ENCODE measurements around the gene TNRC6C. TPM values are rescaled to one million over a fixed set of nuclear protein-coding genes. Genes with fewer than 3 reads are reported as not detected.

Gene TNRC6C
- total RNA-seq, 4 donors from 2014 or later = 9.1 to 32.7 (median 14.3) TPM

GRCh38 chr17:78147315-78147998 is 189.0 kb downstream of the TNRC6C start:
- no peak overlapping the region for H3K4me3 ChIP-seq (replicated peaks in 1 of 3)
- peaks cover 20 to 23% of the 10 kb centered on the region in 2 donors for H3K4me1 ChIP-seq
- no peak for DNase-seq

GRCh38 chr17:78148286-78149016 is 189.9 kb downstream of the TNRC6C start:
- no peak for DNase-seq
- no peak overlapping the region for H3K27ac ChIP-seq
- H3K4me1 ChIP-seq = peaks cover 20% of the 10 kb centered on the region in 2 donors
- intact Hi-C loops (cut with DNase I) = no loop called here
- no peaks in the 10 kb centered on the region for H3K9me3 ChIP-seq
- H3K27me3 ChIP-seq = no peaks in the 10 kb centered on the region
- no peak for TF ChIP-seq CTCF (IDR thresholded peaks at IDR 0.05)
- TF ChIP-seq POLR2A (IDR thresholded peaks at IDR 0.05) = no peak
- H3K4me3 ChIP-seq (replicated peaks in 1 of 3) = no peak overlapping the region
- 75 to 79% methylated on average over 14 of the region's 14 CpGs for WGBS, 2 donors
- H3K36me3 ChIP-seq = no peaks in the 10 kb centered on the region

More at GRCh38 chr17:78147315-78147998, 189.0 kb downstream of the TNRC6C start:
- 77 to 79% methylated on average over 8 of the region's 8 CpGs for WGBS, 2 donors
- H3K27me3 ChIP-seq = no peaks in the 10 kb centered on the region
- TF ChIP-seq POLR2A (IDR thresholded peaks at IDR 0.05) (no peak), CTCF (IDR thresholded peaks at IDR 0.05) (no peak)
- intact Hi-C loops (cut with DNase I) = no loop called here
- H3K27ac ChIP-seq = no peak overlapping the region
- no peaks in the 10 kb centered on the region for H3K36me3 ChIP-seq
- H3K9me3 ChIP-seq = no peaks in the 10 kb centered on the region

DNA sequence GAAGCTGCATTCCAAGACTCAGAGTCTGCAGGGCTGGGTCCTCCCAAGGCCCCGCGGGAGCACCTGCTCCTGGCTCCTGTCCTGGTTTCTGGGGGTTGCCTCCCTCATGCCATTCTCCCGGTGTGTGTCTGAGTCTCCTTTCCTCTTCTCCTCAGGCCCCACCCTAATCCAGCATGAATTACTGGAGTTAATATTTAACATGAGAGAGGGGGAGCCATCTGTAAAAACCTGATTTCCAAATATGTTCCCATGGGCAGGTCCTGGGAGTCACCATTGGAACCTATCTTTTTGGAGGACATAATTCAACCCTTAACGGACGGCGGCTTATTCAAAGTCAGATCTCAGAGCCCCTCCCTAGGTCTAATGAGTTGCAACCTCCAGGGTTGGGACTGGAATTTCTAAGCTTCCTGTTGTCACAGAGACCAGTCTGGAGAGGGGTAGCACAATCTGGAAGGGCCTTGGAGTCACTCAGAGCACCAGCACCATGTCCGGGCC is 193.1 kb downstream of the TNRC6C start:
- intact Hi-C loops (cut with DNase I) = no loop called here
- no peak overlapping the region for H3K27ac ChIP-seq
- no peaks in the 10 kb centered on the region for H3K27me3 ChIP-seq
- TF ChIP-seq CTCF (IDR thresholded peaks at IDR 0.05) (no peak), POLR2A (IDR thresholded peaks at IDR 0.05) (no peak)
- DNase-seq = no peak
- H3K9me3 ChIP-seq = no peaks in the 10 kb centered on the region
- H3K4me3 ChIP-seq (replicated peaks in 1 of 3) = no peak overlapping the region
- H3K4me1 ChIP-seq = no peaks in the 10 kb centered on the region
- H3K36me3 ChIP-seq = no peaks in the 10 kb centered on the region
- 59 to 61% methylated on average over 7 of the region's 7 CpGs for WGBS, 2 donors

DNA sequence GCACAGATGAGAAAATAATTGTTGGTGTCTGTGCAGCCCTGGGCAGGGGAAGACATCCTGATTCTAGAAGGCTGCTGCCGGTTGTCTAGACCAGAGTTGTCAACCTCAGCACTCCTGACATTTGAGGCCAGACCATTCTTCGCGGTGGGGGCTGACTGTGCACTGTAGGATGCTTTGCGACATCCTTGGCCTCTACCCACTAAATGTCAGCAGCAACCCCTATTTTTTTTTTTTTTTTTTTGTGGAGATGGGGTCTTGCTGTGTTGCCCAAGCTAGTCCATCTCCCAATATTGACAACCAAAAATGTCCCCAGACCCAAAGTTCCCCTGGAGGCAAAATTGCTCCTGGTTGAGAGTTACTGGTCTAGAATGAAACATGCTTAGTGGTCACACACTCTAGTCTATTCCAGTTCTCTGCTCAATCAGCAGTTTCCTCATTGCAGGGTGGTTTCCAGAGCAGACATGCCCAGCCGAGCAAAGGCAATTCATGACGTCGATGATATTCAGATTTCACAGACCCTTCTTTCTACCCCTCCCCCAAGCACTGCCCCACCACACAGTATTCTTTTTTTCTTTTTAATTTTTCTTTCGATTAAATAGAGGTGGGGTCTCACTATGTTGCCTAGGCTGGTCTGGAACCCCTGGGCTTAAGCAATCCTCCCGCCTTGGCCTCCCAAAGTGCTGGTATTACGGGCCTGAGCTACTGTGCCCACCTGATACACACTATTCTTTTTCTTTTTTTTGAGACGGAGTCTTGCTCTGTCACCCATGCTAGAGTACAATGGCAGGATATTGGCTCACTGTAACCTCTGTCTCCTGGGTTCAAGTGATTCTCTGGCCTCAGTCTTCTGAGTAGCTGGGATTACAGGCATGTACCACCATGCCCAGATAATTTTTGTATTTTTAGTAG is 196.7 kb downstream of the TNRC6C start:
- Histone ChIP-seq H3K9me3 (no peaks in the 10 kb centered on the region), H3K4me3 (replicated peaks in 1 of 3) (no peak overlapping the region), H3K4me1 (no peaks in the 10 kb centered on the region), H3K36me3 (no peaks in the 10 kb centered on the region), H3K27ac (no peak overlapping the region), H3K27me3 (no peaks in the 10 kb centered on the region)
- TF ChIP-seq CTCF (IDR thresholded peaks at IDR 0.05) (no peak), POLR2A (IDR thresholded peaks at IDR 0.05) (no peak)
- WGBS, 2 donors = 77 to 79% methylated on average over 11 of the region's 11 CpGs
- no peak for DNase-seq
- intact Hi-C loops (cut with DNase I) = no loop called here

Small RNA genes within 50 kb of the gene (small RNA-seq; reads per million reads assigned to genes)
- not detected for gene RNU1-80P
- gene RNU6-625P = not detected

Other genes starting within 250 kb of the TNRC6C start
- 10 to 100 TPM in 3 of 4 donors, 1 to 10 TPM in 1; 10.0 to 22.8 (median 20.4) TPM for gene TMC6, start 170.1 kb downstream of the TNRC6C start, total RNA-seq
- 1 to 10 TPM; 1.4 to 4.7 (median 1.9) TPM for gene TMC8, start 172.1 kb downstream of the TNRC6C start, total RNA-seq
- gene C17orf99, start 187.7 kb downstream of the TNRC6C start, total RNA-seq = not detected
- gene SYNGR2, start 209.9 kb downstream of the TNRC6C start, total RNA-seq = 10 to 100 TPM; 47.9 to 83.8 (median 70.7) TPM
- 1 to 10 TPM; 1.1 to 2.7 (median 1.9) TPM for gene TK1, start 228.3 kb downstream of the TNRC6C start, total RNA-seq
- gene AFMID, start 228.7 kb downstream of the TNRC6C start, total RNA-seq = 10 to 100 TPM; 21.3 to 36.9 (median 33.5) TPM